ENCODE data around the gene DTX1.

Gene DTX1

DNA sequence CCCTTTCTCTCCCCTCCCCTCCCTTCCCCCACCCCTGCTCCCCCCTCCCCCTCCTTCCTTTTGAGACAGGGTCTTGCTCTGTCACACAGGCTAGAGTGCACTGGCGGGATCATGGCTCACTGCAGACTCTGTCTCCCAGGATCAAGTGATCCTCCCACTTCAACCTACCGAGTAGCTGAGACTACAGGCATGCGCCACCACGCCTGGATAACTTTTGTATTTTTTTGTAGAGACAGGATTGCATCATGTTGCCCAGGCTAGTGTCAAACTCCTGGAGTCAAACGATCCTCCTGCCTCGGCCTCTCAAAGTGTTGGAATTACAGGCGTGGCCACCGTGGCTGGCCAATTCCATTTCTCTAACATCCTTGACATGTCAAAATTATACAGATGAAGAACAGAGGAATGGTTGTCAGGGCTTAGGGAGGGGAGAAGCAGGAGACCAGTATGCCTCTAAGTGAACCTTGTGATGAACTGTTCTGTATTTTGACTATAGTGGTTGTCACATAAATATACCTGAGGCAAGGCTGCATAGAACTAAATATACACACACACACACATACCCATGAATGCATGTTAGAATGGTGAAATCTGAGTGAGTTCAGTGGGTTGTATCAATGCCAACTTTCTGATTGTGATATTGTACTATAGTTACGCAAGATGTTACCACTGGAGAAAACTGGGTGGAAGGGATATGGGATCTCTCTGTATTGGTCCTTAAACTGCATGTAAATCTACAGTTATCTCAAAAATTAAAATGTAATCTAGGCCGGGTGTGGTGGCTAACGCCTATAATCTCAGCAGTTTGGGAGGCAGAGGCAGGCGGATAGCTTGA is 89.4 kb downstream of the DTX1 start:
- no peaks in the 10 kb centered on the region for H3K36me3 ChIP-seq (ENCODE audit: low read depth)
- H3K27me3 ChIP-seq (ENCODE audit: insufficient read depth, poor library complexity, severe bottlenecking), result no peaks in the 10 kb centered on the region
- no peak for DNase-seq (ENCODE audit: low spot score)
- H3K9me3 ChIP-seq (ENCODE audit: severe bottlenecking), result no peaks in the 10 kb centered on the region
- no peak overlapping the region for H3K27ac ChIP-seq (ENCODE audit: poor library complexity, severe bottlenecking)
- ATAC-seq (ENCODE audit: low read depth), result no peak
- H3K4me3 ChIP-seq (ENCODE audit: severe bottlenecking), result no peak overlapping the region
- no peaks in the 10 kb centered on the region for H3K4me1 ChIP-seq (ENCODE audit: insufficient read depth, poor library complexity, severe bottlenecking)
- TF ChIP-seq, protein P1, sequence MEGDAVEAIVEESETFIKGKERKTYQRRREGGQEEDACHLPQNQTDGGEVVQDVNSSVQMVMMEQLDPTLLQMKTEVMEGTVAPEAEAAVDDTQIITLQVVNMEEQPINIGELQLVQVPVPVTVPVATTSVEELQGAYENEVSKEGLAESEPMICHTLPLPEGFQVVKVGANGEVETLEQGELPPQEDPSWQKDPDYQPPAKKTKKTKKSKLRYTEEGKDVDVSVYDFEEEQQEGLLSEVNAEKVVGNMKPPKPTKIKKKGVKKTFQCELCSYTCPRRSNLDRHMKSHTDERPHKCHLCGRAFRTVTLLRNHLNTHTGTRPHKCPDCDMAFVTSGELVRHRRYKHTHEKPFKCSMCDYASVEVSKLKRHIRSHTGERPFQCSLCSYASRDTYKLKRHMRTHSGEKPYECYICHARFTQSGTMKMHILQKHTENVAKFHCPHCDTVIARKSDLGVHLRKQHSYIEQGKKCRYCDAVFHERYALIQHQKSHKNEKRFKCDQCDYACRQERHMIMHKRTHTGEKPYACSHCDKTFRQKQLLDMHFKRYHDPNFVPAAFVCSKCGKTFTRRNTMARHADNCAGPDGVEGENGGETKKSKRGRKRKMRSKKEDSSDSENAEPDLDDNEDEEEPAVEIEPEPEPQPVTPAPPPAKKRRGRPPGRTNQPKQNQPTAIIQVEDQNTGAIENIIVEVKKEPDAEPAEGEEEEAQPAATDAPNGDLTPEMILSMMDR (IDR thresholded peaks at IDR 0.05; ENCODE audit: poor library complexity, severe bottlenecking), result no peak

DNA sequence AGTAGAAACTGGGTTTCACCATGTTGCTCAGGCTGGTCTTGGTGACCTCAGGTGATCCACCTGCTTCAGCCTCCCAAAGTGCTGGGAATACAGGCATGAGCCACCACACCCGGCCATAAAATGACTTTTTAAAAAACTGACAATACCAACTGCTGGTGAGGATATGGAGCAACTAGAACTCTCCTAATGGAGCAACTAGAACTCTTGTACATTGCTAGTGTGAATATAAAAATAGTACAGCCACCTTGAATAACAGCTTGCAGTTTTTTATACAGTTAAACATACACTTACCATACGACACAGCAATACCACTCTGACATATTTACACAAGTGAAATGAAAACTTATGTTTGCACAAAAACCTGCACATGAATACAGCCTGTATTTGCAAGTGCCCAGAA is 90.5 kb downstream of the DTX1 start:
- Histone ChIP-seq H3K9me3 (ENCODE audit: severe bottlenecking) (no peaks in the 10 kb centered on the region), H3K27me3 (ENCODE audit: insufficient read depth, poor library complexity, severe bottlenecking) (no peaks in the 10 kb centered on the region), H3K36me3 (ENCODE audit: low read depth) (no peaks in the 10 kb centered on the region), H3K4me3 (ENCODE audit: severe bottlenecking) (no peak overlapping the region), H3K4me1 (ENCODE audit: insufficient read depth, poor library complexity, severe bottlenecking) (no peaks in the 10 kb centered on the region), H3K27ac (ENCODE audit: poor library complexity, severe bottlenecking) (no peak overlapping the region)
- no peak for DNase-seq (ENCODE audit: low spot score)
- ATAC-seq (ENCODE audit: low read depth), result no peak
- TF ChIP-seq, protein P1 (IDR thresholded peaks at IDR 0.05; ENCODE audit: poor library complexity, severe bottlenecking), result no peak
